22Rv1 (cell line): ENCODE data around the gene GAPT.

ENCODE experiments used
- ZFX ChIP-seq: fragments of 450-650 bp; IDR thresholded peaks from 2 replicates; pipeline ENCODE4 v1.6.1; 2017; ENCODE audit warnings: antibody characterized with exemption, borderline replicate concordance
- TF ChIP-seq, protein P1 (sequence below): fragments of 450-650 bp; IDR thresholded peaks from 2 replicates; pipeline ENCODE4 v1.5.1; 2017; ENCODE audit warnings: mild to moderate bottlenecking

DNA sequence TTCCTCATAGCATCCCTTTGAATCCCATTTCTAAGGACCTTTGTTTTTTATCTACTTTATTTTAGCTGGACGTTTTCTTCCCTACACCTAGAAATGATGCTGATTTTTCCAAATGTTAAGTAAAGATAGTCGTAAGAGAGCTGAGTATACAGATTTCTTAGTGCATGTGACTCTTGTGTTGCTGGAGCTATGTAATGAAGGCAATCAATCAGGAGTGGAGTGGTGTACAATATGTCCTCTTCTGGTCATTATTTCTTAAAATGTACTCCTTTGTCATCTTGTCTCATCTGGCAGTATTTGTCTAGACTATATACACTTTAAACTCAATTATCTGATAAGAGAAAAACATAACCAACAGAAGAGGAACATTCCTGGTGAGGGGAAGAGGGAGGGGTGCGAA, 13.5 kb downstream of the GAPT start:
- TF ChIP-seq, protein P1, sequence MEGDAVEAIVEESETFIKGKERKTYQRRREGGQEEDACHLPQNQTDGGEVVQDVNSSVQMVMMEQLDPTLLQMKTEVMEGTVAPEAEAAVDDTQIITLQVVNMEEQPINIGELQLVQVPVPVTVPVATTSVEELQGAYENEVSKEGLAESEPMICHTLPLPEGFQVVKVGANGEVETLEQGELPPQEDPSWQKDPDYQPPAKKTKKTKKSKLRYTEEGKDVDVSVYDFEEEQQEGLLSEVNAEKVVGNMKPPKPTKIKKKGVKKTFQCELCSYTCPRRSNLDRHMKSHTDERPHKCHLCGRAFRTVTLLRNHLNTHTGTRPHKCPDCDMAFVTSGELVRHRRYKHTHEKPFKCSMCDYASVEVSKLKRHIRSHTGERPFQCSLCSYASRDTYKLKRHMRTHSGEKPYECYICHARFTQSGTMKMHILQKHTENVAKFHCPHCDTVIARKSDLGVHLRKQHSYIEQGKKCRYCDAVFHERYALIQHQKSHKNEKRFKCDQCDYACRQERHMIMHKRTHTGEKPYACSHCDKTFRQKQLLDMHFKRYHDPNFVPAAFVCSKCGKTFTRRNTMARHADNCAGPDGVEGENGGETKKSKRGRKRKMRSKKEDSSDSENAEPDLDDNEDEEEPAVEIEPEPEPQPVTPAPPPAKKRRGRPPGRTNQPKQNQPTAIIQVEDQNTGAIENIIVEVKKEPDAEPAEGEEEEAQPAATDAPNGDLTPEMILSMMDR: no peak
- TF ChIP-seq ZFX: no peak
